Stomach (tissue), 9 donors: ENCODE measurements around the gene C3orf62. TPM values are rescaled to one million over a fixed set of nuclear protein-coding genes. Genes with fewer than 3 reads are reported as not detected.

Experiments used
- DNase-seq, 2 donors: peaks; one replicate each; pipeline versions ENCODE4 v3.0.0 to v3.0.0-alpha.2; 2013 to 2019
- H3K27ac ChIP-seq, 5 donors: fragments of 200-600 bp in 4 of 5; sonication (generic) in 4 of 5; one replicate each; pipeline ENCODE4 v1.5.1; 2013 to 2019; ENCODE audit warnings: mild to moderate bottlenecking in 1 of 5, moderate library complexity in 1 of 5
- H3K27me3 ChIP-seq, 3 donors: fragments of 200-600 bp; sonication (generic); one replicate each; pipeline ENCODE4 v1.5.1; 2017 to 2019; ENCODE audit warnings: mixed run types in 1 of 3
- H3K36me3 ChIP-seq, 4 donors: fragments of 200-600 bp; sonication (generic); 1 replicate in 3 of 4; 2 replicates in 1 of 4; pipeline ENCODE4 v1.5.1; 2016 to 2019
- H3K4me1 ChIP-seq, 4 donors: fragments of 200-600 bp; sonication (generic); one replicate each; pipeline ENCODE4 v1.5.1; 2016 to 2019
- H3K4me3 ChIP-seq, 4 donors: fragments of 200-600 bp; sonication (generic) in 3 of 4; one replicate each; pipeline ENCODE4 v1.5.1; 2016 to 2019; ENCODE audit warnings: mild to moderate bottlenecking in 1 of 4
- H3K9me3 ChIP-seq, 4 donors: fragments of 200-600 bp; sonication (generic); one replicate each; pipeline ENCODE4 v1.5.1; 2016 to 2019
- CTCF ChIP-seq, 7 experiments: fragments of 450-650 bp in 4 of 7; fragments of 200-600 bp in 3 of 7; sonication (generic) in 3 of 7; IDR thresholded peaks; one replicate each; pipeline ENCODE4 v1.5.1; 2016 to 2019; ENCODE audit warnings: antibody characterized with exemption in 7 of 7, control low read depth in 2 of 7, mild to moderate bottlenecking in 1 of 7
- EP300 ChIP-seq: sonication (generic); formaldehyde crosslinking; IDR thresholded peaks from one replicate; pipeline ENCODE4 v1.6.1; 2017; ENCODE audit warnings: antibody characterized with exemption
- POLR2A ChIP-seq, 4 donors: fragments of 450-650 bp; IDR thresholded peaks; one replicate each; pipeline ENCODE4 v1.6.1; 2016; ENCODE audit warnings: antibody characterized with exemption in 4 of 4, control low read depth in 2 of 4, mild to moderate bottlenecking in 1 of 4, moderate library complexity in 1 of 4
- POLR2AphosphoS5 ChIP-seq, 3 donors: sonication (generic); formaldehyde crosslinking; IDR thresholded peaks; one replicate each; pipeline ENCODE4 v1.6.1; 2016; ENCODE audit warnings: antibody characterized with exemption in 3 of 3
- WGBS, 5 donors: extraction: QIAGEN DNeasy Blood & Tissue Kit in 3 of 5; methylation state at CpG; one replicate each; pipeline versions ENCODE4 v1.1.5 to v1.1.7; 2013 to 2018; 5-methylcytosine and 5-hydroxymethylcytosine counted together
- intact Hi-C: fragments of 100-400 bp; cut with DNase I; formaldehyde crosslinking; loops from one replicate; pipeline ENCODE4 v1.15.1; 2023; ENCODE audit warnings: low total_unique reads
- polyA plus RNA-seq, 3 donors: library from polyadenylated mRNA; stranded (reverse); fragments of 200-250 nt; gene quantifications; one replicate each; pipeline ENCODE4 v1.2.3, GENCODE V29; 2013
- total RNA-seq, 5 donors: library from RNA; depleted of rRNA; stranded (reverse); fragments of >200 nt; gene quantifications; one replicate each; pipeline versions ENCODE4 v1.1.0 to v1.2.3, GENCODE V29; 2014 to 2016
- donor health status: healthy with polysubstance abuse.
- donor health status: Bipolar disorder and iron deficiency.
- donor health status: healthy.

C3orf62 gene
- total and polyA plus RNA-seq, 8 donors = 1.7 to 32.7 (median 3.5) TPM

DNA sequence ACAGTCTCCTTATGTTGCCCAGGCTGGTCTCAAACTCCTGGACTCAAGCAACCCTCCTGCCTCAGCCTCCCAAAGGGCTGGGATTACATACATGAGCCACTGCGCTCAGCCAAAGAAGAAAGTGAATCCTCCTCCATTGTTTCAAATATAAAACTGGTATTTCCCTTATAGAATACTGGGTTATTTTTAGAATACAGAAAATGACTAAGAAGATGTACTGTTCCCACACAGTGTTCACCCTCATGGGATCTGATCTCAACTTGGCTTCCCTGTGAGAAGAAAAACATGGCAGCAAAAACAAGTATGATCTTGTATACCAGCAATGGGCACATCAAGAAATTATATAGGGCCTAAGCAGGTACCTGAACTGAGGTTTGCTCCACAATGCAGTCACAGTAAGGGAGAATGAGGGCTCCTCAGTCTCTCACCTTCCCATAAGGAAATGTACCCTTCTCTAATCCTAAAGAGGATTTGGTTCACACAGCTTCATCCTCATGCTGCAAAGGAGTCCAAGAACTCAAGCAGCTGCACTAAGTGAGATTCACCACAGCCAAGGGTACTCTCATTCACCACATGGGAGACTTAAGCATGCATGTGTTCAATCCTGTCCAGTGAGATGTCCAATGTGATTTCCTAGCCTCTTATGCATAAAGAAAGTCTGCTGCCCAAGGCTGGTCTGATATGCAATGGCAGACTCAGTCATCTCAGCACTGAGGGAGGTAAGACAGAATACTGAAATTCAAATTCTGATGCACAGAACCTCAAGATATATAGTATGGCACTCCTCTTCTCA lies 37.1 kb upstream of the C3orf62 start:
- TF ChIP-seq EP300 (no peak), POLR2A (IDR thresholded peaks at IDR 0.05) (no peak), CTCF (IDR thresholded peaks at IDR 0.05) (no peak), POLR2AphosphoS5 (IDR thresholded peaks at IDR 0.05) (no peak)
- Histone ChIP-seq H3K27ac (no peak overlapping the region), H3K9me3 (no peaks in the 10 kb centered on the region), H3K27me3 (no peaks in the 10 kb centered on the region), H3K36me3 (peaks cover 44 to 100% (median 98%) of the 10 kb centered on the region in 4 donors), H3K4me1 (no peaks in the 10 kb centered on the region), H3K4me3 (no peak overlapping the region)
- intact Hi-C loops = no loop called here
- 85 to 100% (median 92%) methylated on average over 1 of the region's 1 CpG for WGBS, 5 donors
- no peak for DNase-seq

DNA sequence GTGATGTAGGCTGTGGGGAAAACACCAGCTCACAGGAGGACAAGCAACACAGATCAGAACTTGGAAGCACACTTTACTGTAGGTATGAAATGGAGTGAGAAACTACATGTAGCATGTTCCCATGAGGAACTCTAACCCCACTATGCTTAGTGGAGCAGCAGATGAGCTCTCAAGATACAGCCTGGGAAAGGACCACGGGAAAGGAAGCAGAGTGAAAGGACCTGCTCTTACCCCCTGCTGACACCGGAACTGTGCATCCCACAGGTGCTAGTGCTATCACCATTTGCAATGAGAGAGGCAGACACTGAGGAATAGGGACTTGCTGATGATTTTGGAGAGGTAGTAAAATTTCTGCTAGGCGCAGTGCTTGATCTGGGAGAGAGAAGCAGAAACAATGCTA lies 34.3 kb upstream of the C3orf62 start:
- Histone ChIP-seq H3K36me3 (peaks cover 40 to 100% (median 98%) of the 10 kb centered on the region in 4 donors), H3K27me3 (no peaks in the 10 kb centered on the region), H3K4me1 (no peaks in the 10 kb centered on the region), H3K27ac (no peak overlapping the region), H3K9me3 (no peaks in the 10 kb centered on the region), H3K4me3 (no peak overlapping the region)
- 83 to 94% (median 93%) methylated on average over 3 of the region's 3 CpGs for WGBS, 5 donors
- TF ChIP-seq CTCF (IDR thresholded peaks at IDR 0.05) (no peak), POLR2A (IDR thresholded peaks at IDR 0.05) (no peak), POLR2AphosphoS5 (IDR thresholded peaks at IDR 0.05) (no peak), EP300 (no peak)
- DNase-seq = no peak
- intact Hi-C loops = no loop called here

DNA sequence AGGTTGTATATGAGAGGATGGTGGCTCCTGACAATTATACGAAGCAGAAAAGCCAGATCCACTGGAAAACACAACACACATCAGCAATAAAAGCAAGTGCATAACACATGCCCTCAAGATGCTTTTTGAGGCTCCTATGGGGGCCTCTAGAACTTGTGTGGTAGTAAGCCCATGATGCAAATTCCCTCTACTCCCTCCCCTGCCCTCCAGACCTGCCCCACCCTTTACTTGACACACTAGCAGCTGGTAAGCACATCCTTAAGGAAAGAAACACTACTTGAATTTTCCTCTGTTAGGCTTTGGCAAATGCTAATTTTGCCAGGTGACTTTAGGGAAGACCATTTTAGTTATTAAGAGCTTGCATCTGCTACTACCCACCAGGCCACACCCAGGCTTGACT lies 33.6 kb upstream of the C3orf62 start:
- no peak overlapping the region for H3K27ac ChIP-seq
- H3K36me3 ChIP-seq = peaks cover 37 to 100% (median 98%) of the 10 kb centered on the region in 4 donors
- TF ChIP-seq CTCF (IDR thresholded peaks at IDR 0.05) = no peak
- TF ChIP-seq EP300 = no peak
- TF ChIP-seq POLR2AphosphoS5 (IDR thresholded peaks at IDR 0.05) = no peak
- no peak for TF ChIP-seq POLR2A (IDR thresholded peaks at IDR 0.05)
- no peaks in the 10 kb centered on the region for H3K4me1 ChIP-seq
- H3K4me3 ChIP-seq = no peak overlapping the region
- 89 to 96% (median 95%) methylated on average over 1 of the region's 1 CpG for WGBS, 5 donors
- intact Hi-C loops = no loop called here
- no peaks in the 10 kb centered on the region for H3K9me3 ChIP-seq
- no peaks in the 10 kb centered on the region for H3K27me3 ChIP-seq
- DNase-seq = no peak

DNA sequence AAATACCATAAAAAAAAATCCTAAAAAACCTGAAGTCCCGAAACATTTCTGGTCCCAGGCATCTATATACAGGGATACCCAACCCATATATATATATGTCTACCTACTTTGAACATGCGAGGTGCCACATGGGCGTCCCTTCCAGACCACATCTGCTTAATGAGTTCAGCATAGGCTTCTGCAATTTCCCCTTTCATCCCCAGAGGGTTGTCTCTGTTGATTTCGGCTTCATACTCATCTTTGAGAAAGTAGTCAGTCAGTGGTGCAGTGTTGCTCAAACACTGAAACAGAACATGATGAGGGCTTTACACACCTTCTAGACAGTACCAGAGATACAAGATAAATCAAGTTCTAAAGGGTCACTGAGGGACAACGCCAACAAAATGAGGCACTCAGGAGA lies 28.6 kb upstream of the C3orf62 start:
- no peaks in the 10 kb centered on the region for H3K4me1 ChIP-seq
- TF ChIP-seq POLR2AphosphoS5 (IDR thresholded peaks at IDR 0.05) = no peak
- no peak for TF ChIP-seq EP300
- TF ChIP-seq CTCF (IDR thresholded peaks at IDR 0.05) = no peak
- TF ChIP-seq POLR2A (IDR thresholded peaks at IDR 0.05) = no peak
- intact Hi-C loops = no loop called here
- H3K27me3 ChIP-seq = no peaks in the 10 kb centered on the region
- no peak overlapping the region for H3K4me3 ChIP-seq
- DNase-seq = no peak
- 88 to 97% (median 93%) methylated on average over 5 of the region's 5 CpGs for WGBS, 5 donors
- H3K36me3 ChIP-seq = peaks cover 55 to 100% (median 100%) of the 10 kb centered on the region in 4 donors
- no peak overlapping the region for H3K27ac ChIP-seq
- no peaks in the 10 kb centered on the region for H3K9me3 ChIP-seq
